Measurements from ENCODE around the gene QRFP.

DNA sequence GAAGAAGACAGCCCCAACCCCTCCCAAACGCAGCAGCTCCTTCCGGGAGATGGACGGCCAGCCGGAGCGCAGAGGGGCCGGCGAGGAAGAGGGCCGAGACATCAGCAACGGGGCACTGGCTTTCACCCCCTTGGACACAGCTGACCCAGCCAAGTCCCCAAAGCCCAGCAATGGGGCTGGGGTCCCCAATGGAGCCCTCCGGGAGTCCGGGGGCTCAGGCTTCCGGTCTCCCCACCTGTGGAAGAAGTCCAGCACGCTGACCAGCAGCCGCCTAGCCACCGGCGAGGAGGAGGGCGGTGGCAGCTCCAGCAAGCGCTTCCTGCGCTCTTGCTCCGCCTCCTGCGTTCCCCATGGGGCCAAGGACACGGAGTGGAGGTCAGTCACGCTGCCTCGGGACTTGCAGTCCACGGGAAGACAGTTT is 12.5 kb downstream of the QRFP start:
- TF ChIP-seq, protein P1, sequence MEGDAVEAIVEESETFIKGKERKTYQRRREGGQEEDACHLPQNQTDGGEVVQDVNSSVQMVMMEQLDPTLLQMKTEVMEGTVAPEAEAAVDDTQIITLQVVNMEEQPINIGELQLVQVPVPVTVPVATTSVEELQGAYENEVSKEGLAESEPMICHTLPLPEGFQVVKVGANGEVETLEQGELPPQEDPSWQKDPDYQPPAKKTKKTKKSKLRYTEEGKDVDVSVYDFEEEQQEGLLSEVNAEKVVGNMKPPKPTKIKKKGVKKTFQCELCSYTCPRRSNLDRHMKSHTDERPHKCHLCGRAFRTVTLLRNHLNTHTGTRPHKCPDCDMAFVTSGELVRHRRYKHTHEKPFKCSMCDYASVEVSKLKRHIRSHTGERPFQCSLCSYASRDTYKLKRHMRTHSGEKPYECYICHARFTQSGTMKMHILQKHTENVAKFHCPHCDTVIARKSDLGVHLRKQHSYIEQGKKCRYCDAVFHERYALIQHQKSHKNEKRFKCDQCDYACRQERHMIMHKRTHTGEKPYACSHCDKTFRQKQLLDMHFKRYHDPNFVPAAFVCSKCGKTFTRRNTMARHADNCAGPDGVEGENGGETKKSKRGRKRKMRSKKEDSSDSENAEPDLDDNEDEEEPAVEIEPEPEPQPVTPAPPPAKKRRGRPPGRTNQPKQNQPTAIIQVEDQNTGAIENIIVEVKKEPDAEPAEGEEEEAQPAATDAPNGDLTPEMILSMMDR (IDR thresholded peaks at IDR 0.05) = no peak
- TF ChIP-seq POLR2A (IDR thresholded peaks at IDR 0.05; ENCODE audit: low read depth) = no peak
- no peak for TF ChIP-seq EP300 (IDR thresholded peaks at IDR 0.05)

Data from esophagus muscularis mucosa (tissue), 4 donors.